H1 (cell line): Measurements from ENCODE around the gene NDUFA3. TPM values are rescaled to one million over a fixed set of nuclear protein-coding genes. Genes with fewer than 3 reads are reported as not detected.

Source experiments
- CTCF ChIA-PET: fragments of 300-600 bp; sonication (Branson Sonifier 250); formaldehyde crosslinking; loops from one replicate; lab custom pipeline; 2021; ENCODE audit not compliant: partially characterized antibody; lab: Charles Lee
- POLR2A ChIA-PET: fragments of 300-600 bp; sonication (Branson Sonifier 250); formaldehyde crosslinking; loops from one replicate; lab custom pipeline; 2021; ENCODE audit warnings: inconsistent platforms; ENCODE audit not compliant: partially characterized antibody; lab: Charles Lee
- DNase-seq, 2 experiments: peaks; one replicate each; pipeline versions ENCODE4 v3.0.0 to v3.0.0-alpha.2; 2010 to 2022; ENCODE audit warnings: low spot score in 2 of 2, low read depth in 1 of 2, mixed read lengths in 1 of 2
- FAIRE-seq: peaks from 2 replicates; lab custom pipeline; 2011; peaks lifted over from hg19 to GRCh38; lab: Jason Lieb, UNC
- H2AFZ ChIP-seq: 2 replicates; pipeline ENCODE4 v1.8.1; 2012; ENCODE audit warnings: low read length, inconsistent platforms
- H2AK5ac ChIP-seq: 2 replicates; pipeline ENCODE4 v1.6.1; 2013; ENCODE audit warnings: low read depth, low read length
- H2BK120ac ChIP-seq: replicated peaks from 2 replicates; pipeline ENCODE3; 2013; ENCODE audit warnings: low read depth, low read length, inconsistent platforms
- H2BK12ac ChIP-seq: 2 replicates; pipeline ENCODE4 v1.6.1; 2013; ENCODE audit warnings: low read depth, low read length
- H2BK15ac ChIP-seq: 2 replicates; pipeline ENCODE4 v1.6.1; 2013; ENCODE audit warnings: low read length
- H2BK20ac ChIP-seq: 2 replicates; pipeline ENCODE4 v1.6.1; 2013; ENCODE audit warnings: low read length
- H2BK5ac ChIP-seq: 2 replicates; pipeline ENCODE4 v1.6.1; 2013; ENCODE audit warnings: low read depth, low read length
- H3K14ac ChIP-seq: 2 replicates; pipeline ENCODE4 v1.6.1; 2013; ENCODE audit warnings: inconsistent platforms; ENCODE audit not compliant: insufficient read length
- H3K18ac ChIP-seq: 2 replicates; pipeline ENCODE4 v1.6.1; 2013; ENCODE audit warnings: low read length; ENCODE audit errors: extremely low read depth
- H3K23ac ChIP-seq: 2 replicates; pipeline ENCODE4 v1.6.1; 2013; ENCODE audit warnings: inconsistent platforms; ENCODE audit not compliant: insufficient read length
- H3K23me2 ChIP-seq: 2 replicates; pipeline ENCODE4 v1.6.1; 2013; ENCODE audit warnings: low read depth, low read length
- H3K27ac ChIP-seq: 2 replicates; pipeline ENCODE4 v1.6.1; 2011; ENCODE audit warnings: low read depth, low read length, inconsistent platforms
- H3K27me3 ChIP-seq, 4 experiments: replicated peaks in 1 of 4; 1 replicate in 1 of 4; 2 replicates in 3 of 4; pipeline versions ENCODE4 v1.6.1 to v1.8.1; 2011 to 2013; ENCODE audit warnings: low read length in 3 of 4, mild to moderate bottlenecking in 3 of 4, inconsistent platforms in 2 of 4, mixed read lengths in 2 of 4, moderate library complexity in 1 of 4; ENCODE audit not compliant: control insufficient read depth in 3 of 4, insufficient read depth in 3 of 4; ENCODE audit errors: extremely low read depth in 1 of 4
- H3K36me3 ChIP-seq, 4 experiments: 2 replicates each; pipeline versions ENCODE4 v1.6.1 to v1.8.1; 2011 to 2013; ENCODE audit warnings: mild to moderate bottlenecking in 4 of 4, low read length in 3 of 4, moderate library complexity in 2 of 4, control low read depth in 1 of 4, inconsistent platforms in 1 of 4; ENCODE audit not compliant: insufficient read depth in 4 of 4, control insufficient read depth in 2 of 4
- H3K4ac ChIP-seq: replicated peaks from 2 replicates; pipeline ENCODE3; 2013; ENCODE audit warnings: low read length, low read depth, mixed read lengths, inconsistent platforms; ENCODE audit not compliant: insufficient read length
- H3K4me1 ChIP-seq, 4 experiments: replicated peaks in 1 of 4; 1 replicate in 1 of 4; 2 replicates in 3 of 4; pipeline versions ENCODE4 v1.6.1 to v1.8.1; 2011 to 2013; ENCODE audit warnings: low read length in 3 of 4, inconsistent platforms in 2 of 4, mixed read lengths in 1 of 4; ENCODE audit not compliant: insufficient read depth in 4 of 4, control insufficient read depth in 3 of 4
- H3K4me2 ChIP-seq, 2 experiments: 2 replicates each; pipeline versions ENCODE4 v1.6.1 to v1.8.1; 2011 to 2013; ENCODE audit warnings: low read depth in 2 of 2, low read length in 2 of 2, control low read depth in 1 of 2, inconsistent platforms in 1 of 2, mild to moderate bottlenecking in 1 of 2; ENCODE audit not compliant: insufficient read depth in 1 of 2
- H3K4me3 ChIP-seq, 4 experiments: fragments of 200-600, 300-600 bp in 1 of 4; sonication (generic), shearing (Covaris generic), sonication (Bioruptor Twin) in 1 of 4; 2 replicates each; pipeline versions ENCODE4 v1.5.1 to v1.8.1; 2011 to 2016; ENCODE audit warnings: low read length in 4 of 4, low read depth in 3 of 4, control low read depth in 2 of 4, inconsistent platforms in 2 of 4, mild to moderate bottlenecking in 2 of 4, mixed read lengths in 1 of 4, moderate library complexity in 1 of 4; ENCODE audit not compliant: insufficient read depth in 2 of 4; ENCODE audit errors: extremely low read depth in 1 of 4
- H3K56ac ChIP-seq: replicated peaks from 2 replicates; pipeline ENCODE3; 2013; ENCODE audit warnings: low read depth, mild to moderate bottlenecking, mixed read lengths, low read length, inconsistent platforms; ENCODE audit not compliant: insufficient read length
- H3K79me1 ChIP-seq: 2 replicates; pipeline ENCODE4 v1.6.1; 2013; ENCODE audit warnings: low read depth, low read length, control low read depth
- H3K79me2 ChIP-seq, 2 experiments: 2 replicates each; pipeline versions ENCODE4 v1.6.1 to v1.8.1; 2012 to 2013; ENCODE audit warnings: low read length in 2 of 2, mild to moderate bottlenecking in 2 of 2, inconsistent platforms in 1 of 2; ENCODE audit not compliant: insufficient read depth in 2 of 2, control insufficient read depth in 1 of 2
- H3K9ac ChIP-seq, 4 experiments: replicated peaks in 1 of 4; 1 replicate in 1 of 4; 2 replicates in 3 of 4; pipeline versions ENCODE4 v1.6.1 to v1.8.1; 2011 to 2013; ENCODE audit warnings: low read depth in 3 of 4, low read length in 3 of 4, control low read depth in 2 of 4, mild to moderate bottlenecking in 2 of 4, moderate library complexity in 2 of 4, inconsistent platforms in 1 of 4; ENCODE audit errors: extremely low read depth in 1 of 4
- H3K9me3 ChIP-seq, 2 experiments: 2 replicates each; pipeline versions ENCODE4 v1.6.1 to v1.8.1; 2012 to 2013; ENCODE audit warnings: mild to moderate bottlenecking in 2 of 2, moderate library complexity in 2 of 2, control low read depth in 1 of 2, inconsistent platforms in 1 of 2, low read depth in 1 of 2, low read length in 1 of 2, mixed read lengths in 1 of 2; ENCODE audit not compliant: insufficient read depth in 2 of 2
- H4K20me1 ChIP-seq, 2 experiments: replicated peaks in 1 of 2; 2 replicates each; pipeline versions ENCODE3 to v1.8.1; 2011 to 2013; ENCODE audit warnings: inconsistent platforms in 2 of 2, low read length in 2 of 2, mild to moderate bottlenecking in 1 of 2; ENCODE audit not compliant: insufficient read depth in 2 of 2, control insufficient read depth in 1 of 2
- H4K5ac ChIP-seq: 2 replicates; pipeline ENCODE4 v1.6.1; 2013; ENCODE audit warnings: low read length, low read depth, mixed read lengths, inconsistent platforms; ENCODE audit not compliant: insufficient read length
- H4K8ac ChIP-seq: 2 replicates; pipeline ENCODE4 v1.8.0; 2013; ENCODE audit warnings: mild to moderate bottlenecking, moderate library complexity, low read length, inconsistent platforms; ENCODE audit not compliant: insufficient read depth; ENCODE audit errors: extremely low read depth
- H4K91ac ChIP-seq: replicated peaks from 2 replicates; pipeline ENCODE3; 2013; ENCODE audit warnings: low read length, mixed read lengths, inconsistent platforms; ENCODE audit not compliant: insufficient read length
- ASH2L ChIP-seq: fragments of 200-600, 300-600 bp; sonication (generic); IDR thresholded peaks from one replicate; pipeline ENCODE4 v1.7.1; 2017; ENCODE audit warnings: low read length
- POLR2A ChIP-seq, 2 experiments: IDR thresholded peaks; 1 replicate in 1 of 2; 2 replicates in 1 of 2; pipeline ENCODE4 v1.6.1; 2011; ENCODE audit warnings: low read depth in 2 of 2, low read length in 2 of 2, mild to moderate bottlenecking in 2 of 2; ENCODE audit errors: control extremely low read depth in 1 of 2
- RAD21 ChIP-seq, 2 experiments: IDR thresholded peaks in 1 of 2; conservative IDR thresholded peaks in 1 of 2; 2 replicates each; pipeline ENCODE4 v1.6.1; 2011; ENCODE audit warnings: low read depth in 2 of 2, low read length in 2 of 2, improper control_type of control experiment in 1 of 2, inconsistent platforms in 1 of 2, mild to moderate bottlenecking in 1 of 2, moderate library complexity in 1 of 2
- WGBS, 2 experiments: shearing (Covaris generic) in 1 of 2; methylation state at CpG; one replicate each; pipeline versions ENCODE4 v1.1.6 to v1.1.7; 2013 to 2015; ENCODE audit warnings: low lambda C conversion rate in 2 of 2, mixed read lengths in 2 of 2, inconsistent platforms in 1 of 2, low coverage in 1 of 2, missing lambda C conversion rate in 1 of 2; ENCODE audit not compliant: insufficient replicate concordance in 2 of 2, insufficient coverage in 1 of 2, insufficient read length in 1 of 2; ENCODE audit errors: extremely low coverage in 1 of 2, missing lambda C conversion rate in 1 of 2; 5-methylcytosine and 5-hydroxymethylcytosine counted together
- polyA plus RNA-seq, 7 experiments: library from polyadenylated mRNA; depleted of rRNA in 3 of 7; stranded (reverse) in 5 of 7; unstranded in 2 of 7; fragments of >200 nt in 5 of 7; fragments of 200-250 nt in 2 of 7; gene quantifications; 1 replicate in 5 of 7; 2 replicates in 1 of 7; 4 replicates in 1 of 7; pipeline versions ENCODE4 v1.2.1 to v1.2.3, GENCODE V29; 2011 to 2013; ENCODE audit warnings: missing spikeins in 2 of 7, mixed read lengths in 2 of 7
- total RNA-seq: library from RNA; stranded (reverse); fragmentation: NEBNext Ultra II Directional; extraction: Animal tissue kit (Norgen Biotek cat#: 25700); gene quantifications from 2 replicates; pipeline ENCODE4 v1.2.1, GENCODE V29; 2021
- TF ChIP-seq, protein P1 (sequence below), 3 experiments: IDR thresholded peaks; 1 replicate in 2 of 3; 2 replicates in 1 of 3; pipeline versions ENCODE4 v1.5.1 to v1.6.1; 2011; ENCODE audit warnings: low read length in 3 of 3, mild to moderate bottlenecking in 3 of 3, inconsistent platforms in 2 of 3, low read depth in 1 of 3, moderate library complexity in 1 of 3; ENCODE audit not compliant: insufficient read depth in 1 of 3; ENCODE audit errors: control extremely low read depth in 1 of 3

Gene NDUFA3
- total and polyA plus RNA-seq, 2 of the 8 experiments (the other 6 are each of a cell fraction or from before 2014, with no cell fraction given), result 175 to 208 TPM

DNA sequence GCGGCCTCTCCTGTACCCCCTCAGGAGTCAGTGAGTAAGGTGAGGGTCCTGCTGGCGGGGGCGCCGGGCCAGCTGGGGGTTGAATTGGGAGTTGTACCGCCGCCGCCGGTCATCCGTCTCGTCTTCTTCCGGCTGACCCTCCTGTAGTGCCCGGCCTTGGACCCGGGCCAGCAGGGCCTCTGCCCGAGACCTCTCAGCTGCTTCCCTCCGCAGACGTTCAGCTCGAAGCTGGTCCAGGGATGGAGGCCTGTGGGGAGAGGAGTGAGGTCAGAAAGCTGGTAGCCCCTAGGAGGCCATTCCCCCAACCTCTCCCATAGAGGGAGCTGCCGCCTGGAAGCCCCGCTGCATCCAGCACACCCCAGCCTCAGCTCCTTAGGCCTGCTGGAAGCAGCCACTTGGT, 53.0 kb downstream of the NDUFA3 start:
- H4K91ac ChIP-seq, result no peak overlapping the region
- peaks cover 25 to 55% (median 49%) of the 10 kb centered on the region in 4 experiments for H3K36me3 ChIP-seq
- H3K23ac ChIP-seq, result no peak overlapping the region
- H3K9me3 ChIP-seq, result no peaks in the 10 kb centered on the region
- no peak overlapping the region for H3K4ac ChIP-seq
- H3K18ac ChIP-seq, result no peak overlapping the region
- no peak overlapping the region for H3K4me2 ChIP-seq
- H4K20me1 ChIP-seq, result peaks cover 9 to 19% of the 10 kb centered on the region in 2 experiments
- peak in 1 of 2 experiments; percentile 9; a peak in 2 of 4 replicates for TF ChIP-seq RAD21 (IDR thresholded peaks at IDR 0.05 in 1 of 2, conservative IDR thresholded peaks at IDR 0.05 in 1 of 2; ENCODE audit: low read depth in 2 of 2, low read length in 2 of 2)
- no peak for TF ChIP-seq ASH2L
- TF ChIP-seq, protein P1, sequence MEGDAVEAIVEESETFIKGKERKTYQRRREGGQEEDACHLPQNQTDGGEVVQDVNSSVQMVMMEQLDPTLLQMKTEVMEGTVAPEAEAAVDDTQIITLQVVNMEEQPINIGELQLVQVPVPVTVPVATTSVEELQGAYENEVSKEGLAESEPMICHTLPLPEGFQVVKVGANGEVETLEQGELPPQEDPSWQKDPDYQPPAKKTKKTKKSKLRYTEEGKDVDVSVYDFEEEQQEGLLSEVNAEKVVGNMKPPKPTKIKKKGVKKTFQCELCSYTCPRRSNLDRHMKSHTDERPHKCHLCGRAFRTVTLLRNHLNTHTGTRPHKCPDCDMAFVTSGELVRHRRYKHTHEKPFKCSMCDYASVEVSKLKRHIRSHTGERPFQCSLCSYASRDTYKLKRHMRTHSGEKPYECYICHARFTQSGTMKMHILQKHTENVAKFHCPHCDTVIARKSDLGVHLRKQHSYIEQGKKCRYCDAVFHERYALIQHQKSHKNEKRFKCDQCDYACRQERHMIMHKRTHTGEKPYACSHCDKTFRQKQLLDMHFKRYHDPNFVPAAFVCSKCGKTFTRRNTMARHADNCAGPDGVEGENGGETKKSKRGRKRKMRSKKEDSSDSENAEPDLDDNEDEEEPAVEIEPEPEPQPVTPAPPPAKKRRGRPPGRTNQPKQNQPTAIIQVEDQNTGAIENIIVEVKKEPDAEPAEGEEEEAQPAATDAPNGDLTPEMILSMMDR (IDR thresholded peaks at IDR 0.05; ENCODE audit: control extremely low read depth in 1 of 3, insufficient read depth in 1 of 3, low read depth in 1 of 3, low read length in 3 of 3), result peak; percentile 27 to 47 (median 29)
- 0 out of 3 replicates have a peak, but pooled peaks of 1 of the 2 experiments have one; percentile 16 for TF ChIP-seq POLR2A (IDR thresholded peaks at IDR 0.05; ENCODE audit: control extremely low read depth in 1 of 2, low read depth in 2 of 2, low read length in 2 of 2)
- TF ChIP-seq, all 59 proteins: peak for 3
- H2BK5ac ChIP-seq, result no peak overlapping the region
- H2BK12ac ChIP-seq, result no peak overlapping the region
- no peak overlapping the region for H3K4me3 ChIP-seq
- no peak overlapping the region for H3K9ac ChIP-seq
- no peak overlapping the region for H4K8ac ChIP-seq
- no peak for DNase-seq
- H3K79me2 ChIP-seq, result no peaks in the 10 kb centered on the region
- H3K4me1 ChIP-seq, result peaks cover 0 to 12% (median 7%) of the 10 kb centered on the region in 4 experiments; a peak in 6 of 7 replicates
- no peak overlapping the region for H2AK5ac ChIP-seq
- no peak overlapping the region for H2BK120ac ChIP-seq
- no peak for FAIRE-seq
- no peak overlapping the region for H2AFZ ChIP-seq
- H3K27ac ChIP-seq, result no peak overlapping the region
- ChIA-PET CTCF (interaction anchor here (0.8 to 1.9 kb wide), 7 partner anchors 16 to 309 kb away, joined by 3 to 10 read pairs (median 3); partner anchors contain the start of gene CNOT3), POLR2A (interaction anchor here (0.8 to 14.8 kb wide), 10 partner anchors 7 to 47 kb away, joined by 3 to 348 read pairs (median 5); partner anchors contain the start of genes CNOT3, PRPF31 and TFPT)
- no peak overlapping the region for H3K56ac ChIP-seq
- H3K23me2 ChIP-seq, result peaks cover 12% of the 10 kb centered on the region
- H3K79me1 ChIP-seq, result peaks cover 7% of the 10 kb centered on the region
- no peak overlapping the region for H3K14ac ChIP-seq
- no peak overlapping the region for H4K5ac ChIP-seq
- 91% methylated on average over 13 of the region's 19 CpGs; no CpG with 5 or more reads in 1 of the 2 experiments for WGBS, 2 experiments
- H2BK20ac ChIP-seq, result no peak overlapping the region
- no peaks in the 10 kb centered on the region for H3K27me3 ChIP-seq
- H2BK15ac ChIP-seq, result no peak overlapping the region
